SKM-1 (cell line): ENCODE measurements around the gene FNDC3B.
"Not testable (repeated sequence)": the region's sequence is repeated elsewhere in the genome, so short reads cannot be mapped to it uniquely, and the experiment has no call there.

Experiments
- DNase-seq: peaks from one replicate; lab custom pipeline; 2025; ENCODE audit not compliant: unreplicated experiment; lab: John Stamatoyannopoulos, UW

FNDC3B gene

GRCh38 chr3:172228036-172228415 lies 188.6 kb downstream of the FNDC3B start:
- no peak for DNase-seq

DNA sequence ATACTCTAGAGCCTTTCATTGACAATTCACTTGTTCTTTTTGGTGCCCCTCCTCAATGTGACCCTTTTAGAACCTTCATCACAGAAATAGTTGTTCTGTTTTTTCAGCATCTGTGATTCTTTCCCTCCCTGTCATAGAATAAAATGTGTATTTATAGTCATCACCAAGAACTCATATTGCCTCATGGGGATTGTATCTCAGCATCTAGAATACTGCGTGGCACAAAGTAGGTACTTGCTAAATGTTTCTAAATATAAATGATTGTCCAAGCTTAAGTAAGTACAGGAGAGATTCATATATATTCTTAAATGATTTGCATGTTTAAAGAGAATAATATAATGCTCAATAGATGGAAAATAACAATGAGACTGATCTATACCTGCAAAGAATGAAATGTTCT lies 190.1 kb downstream of the FNDC3B start:
- no peak for DNase-seq

GRCh38 chr3:172231318-172231901 lies 192.0 kb downstream of the FNDC3B start:
- DNase-seq, result no peak

DNA sequence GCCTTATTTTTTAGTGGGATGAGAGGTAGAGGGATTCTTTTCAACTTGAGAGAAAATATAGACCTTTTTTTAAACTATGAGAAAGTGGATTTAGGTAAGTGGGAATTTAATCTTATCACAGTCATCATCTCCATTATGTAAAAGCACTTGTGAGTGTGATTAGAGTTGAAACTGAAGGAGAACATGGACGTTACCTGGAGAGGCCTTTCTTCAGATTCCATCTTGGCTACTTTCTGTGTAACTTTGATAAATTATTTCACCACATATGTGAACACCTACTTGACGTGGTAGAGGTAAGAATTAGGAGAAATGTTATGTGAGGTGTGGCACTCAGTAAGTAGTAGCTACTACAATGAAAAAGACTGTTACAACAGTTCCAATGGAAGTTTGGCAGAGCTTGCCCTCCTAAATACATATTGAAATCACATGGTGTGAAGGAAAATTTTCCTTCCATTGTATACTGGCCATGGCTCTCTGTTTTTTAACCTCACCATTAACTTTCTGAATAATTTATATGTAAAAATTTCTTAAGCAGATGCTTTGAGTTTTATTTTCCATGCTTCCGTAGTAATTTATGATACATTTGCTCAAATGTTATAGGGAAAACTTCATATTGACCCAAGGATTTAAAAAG lies 193.3 kb downstream of the FNDC3B start:
- no peak for DNase-seq

DNA sequence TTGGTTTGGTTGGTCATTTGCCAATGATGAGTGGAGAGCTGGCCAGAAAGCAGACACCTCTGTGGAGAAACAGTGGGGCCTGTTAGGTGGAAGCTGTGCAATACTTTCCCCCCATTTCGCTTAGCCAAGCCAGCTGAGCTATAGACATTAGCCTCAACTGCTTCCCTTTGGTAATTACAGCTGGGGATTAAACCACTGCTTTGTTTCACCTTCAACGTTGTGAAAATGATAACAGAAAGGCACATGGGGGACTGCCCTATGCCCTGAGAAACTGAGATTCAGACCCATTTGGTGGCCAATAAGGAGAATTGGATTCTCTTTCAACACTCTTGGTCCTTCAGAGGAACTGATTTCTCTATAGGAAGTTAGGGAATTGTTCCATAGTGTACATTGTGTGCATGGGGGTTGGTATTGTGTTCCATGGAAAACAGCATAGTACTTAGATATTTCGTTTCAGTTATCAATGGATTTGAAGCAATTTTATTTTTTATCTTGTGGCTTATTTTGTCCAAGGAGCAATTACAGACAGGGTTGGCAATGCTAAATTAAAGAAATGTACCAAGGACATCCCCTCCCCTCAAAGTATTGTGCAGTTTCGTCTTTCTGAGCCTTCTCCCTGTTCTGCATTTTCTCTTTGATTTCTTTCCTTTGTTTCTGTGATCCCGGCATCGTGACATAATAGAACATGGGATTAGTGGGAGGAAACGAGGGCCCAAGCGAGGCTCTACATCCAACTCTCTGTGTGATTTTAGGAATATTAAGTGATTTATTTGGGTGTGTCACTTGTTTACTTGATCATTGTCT lies 194.3 kb downstream of the FNDC3B start:
- DNase-seq, result no peak

- no peak for DNase-seq
These were observed 196.3 kb downstream of the FNDC3B start for GRCh38 chr3:172235698-172236097.

- no peak for DNase-seq
These were observed 197.7 kb downstream of the FNDC3B start for GRCh38 chr3:172236771-172237742.

- no peak for DNase-seq
These were observed 198.8 kb downstream of the FNDC3B start for GRCh38 chr3:172238188-172238587.

DNA sequence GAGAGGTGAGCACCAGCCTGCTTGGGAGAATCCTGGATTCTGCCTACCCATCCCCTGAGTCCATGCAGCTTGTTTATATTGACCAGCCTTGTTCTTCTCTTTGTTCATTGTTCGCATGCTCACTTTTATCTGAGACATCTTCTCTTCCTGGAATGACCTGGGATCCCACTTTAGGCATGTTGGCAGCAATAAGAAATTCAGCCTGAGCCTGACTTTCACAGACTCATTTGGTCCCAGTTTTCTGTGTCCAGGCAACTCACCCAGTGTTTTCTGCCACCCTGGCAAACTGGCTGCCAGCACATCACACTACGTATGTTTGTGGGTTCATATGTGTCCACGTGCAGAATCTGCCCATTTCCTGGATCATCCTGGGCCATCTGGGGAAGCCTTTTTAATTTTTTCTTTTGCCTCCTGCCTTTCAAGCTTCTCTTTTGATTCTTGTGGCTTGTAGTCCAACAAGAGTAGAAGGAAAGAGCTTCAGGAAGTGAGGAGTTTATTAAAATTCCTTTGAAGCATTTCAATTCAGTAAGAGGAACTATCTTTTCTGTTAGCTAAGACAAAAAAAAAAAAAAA lies 199.9 kb downstream of the FNDC3B start:
- DNase-seq, result no peak

DNA sequence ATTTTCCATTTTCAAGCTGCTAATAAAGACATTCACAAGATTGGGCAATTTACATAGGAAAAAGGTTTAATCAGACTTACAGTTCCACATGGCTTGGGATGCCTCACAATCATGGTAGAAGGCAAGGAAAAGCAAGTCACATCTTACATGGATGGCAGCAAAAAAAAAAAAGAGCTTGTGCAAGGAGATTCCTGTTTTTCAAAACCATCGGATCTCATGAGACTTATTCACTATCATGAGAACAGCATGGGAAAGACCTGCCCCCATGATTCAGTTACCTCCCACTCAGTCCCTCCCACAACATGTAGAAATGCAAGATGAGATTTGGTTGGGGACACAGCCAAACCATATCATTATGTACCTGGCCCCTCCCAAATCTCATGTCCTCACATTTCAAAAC lies 202.0 kb downstream of the FNDC3B start:
- DNase-seq, result no peak

DNA sequence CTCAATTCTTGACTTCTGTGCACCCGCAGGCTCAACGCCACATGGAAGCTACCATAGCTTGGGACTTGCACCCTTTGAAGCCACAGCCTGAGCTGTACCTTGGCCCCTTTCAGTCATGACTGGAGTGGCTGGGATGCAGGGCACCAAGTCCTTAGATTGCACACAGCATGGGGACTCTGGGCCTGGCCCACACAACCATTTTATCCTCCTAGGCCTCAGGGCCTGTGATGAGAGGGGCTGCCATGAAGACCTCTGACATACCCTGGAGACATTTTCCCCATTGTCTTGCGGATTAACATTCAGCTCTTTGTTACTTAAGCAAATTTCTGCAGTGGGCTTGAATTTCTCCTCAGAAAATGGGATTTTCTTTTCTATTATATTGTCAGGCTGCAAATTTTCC lies 203.1 kb downstream of the FNDC3B start:
- not testable (repeated sequence) for DNase-seq

DNA sequence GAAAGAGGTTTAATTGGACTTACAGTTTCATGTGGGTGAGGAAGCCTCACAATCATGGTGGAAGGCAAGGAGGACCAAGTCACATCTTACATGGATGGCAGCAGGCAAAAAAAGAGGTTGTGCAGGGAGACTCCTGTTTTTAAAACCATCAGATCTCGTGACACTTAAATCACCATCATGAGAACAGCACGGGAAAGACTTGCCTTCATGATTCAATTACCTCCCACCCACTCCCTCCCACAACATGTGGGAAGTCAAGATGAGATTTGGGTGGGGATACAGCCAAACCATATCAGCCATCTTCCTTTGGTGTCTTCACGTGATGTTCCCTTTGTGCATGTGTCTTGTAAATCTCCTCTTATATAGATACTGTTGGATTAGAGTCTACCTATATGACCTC lies 204.0 kb downstream of the FNDC3B start:
- DNase-seq, result not testable (repeated sequence)

- DNase-seq, result no peak
These were observed 204.6 kb downstream of the FNDC3B start for GRCh38 chr3:172244011-172244410.

- DNase-seq, result no peak
These were observed 205.9 kb downstream of the FNDC3B start for GRCh38 chr3:172245241-172245640.

GRCh38 chr3:172246107-172246844 lies 206.9 kb downstream of the FNDC3B start:
- no peak for DNase-seq

- DNase-seq, result no peak
These were observed 208.3 kb downstream of the FNDC3B start for GRCh38 chr3:172247525-172248274.

- no peak for DNase-seq
These were observed 209.7 kb downstream of the FNDC3B start for GRCh38 chr3:172249039-172249438.

- DNase-seq, result no peak
These were observed 211.8 kb downstream of the FNDC3B start for GRCh38 chr3:172251211-172251610.

DNA sequence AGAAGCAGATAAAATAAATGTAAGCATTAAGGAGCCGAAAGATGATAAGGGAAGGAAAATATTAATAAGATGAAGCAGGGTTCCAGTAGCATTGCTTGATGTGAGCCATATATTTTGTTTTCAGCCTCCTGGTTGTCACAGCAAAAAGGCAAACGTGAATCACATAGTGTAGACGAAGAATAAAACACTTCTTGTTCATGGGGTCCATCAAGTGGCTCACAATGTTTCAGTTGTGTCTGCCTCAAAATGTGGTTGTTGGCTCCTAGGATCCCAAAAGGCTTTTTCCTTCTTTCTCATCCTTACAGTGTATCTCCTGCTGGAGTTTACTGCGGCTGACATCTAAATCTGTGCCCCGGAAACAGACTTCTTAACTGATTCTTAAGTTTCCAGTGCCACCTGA lies 213.8 kb downstream of the FNDC3B start:
- DNase-seq, result no peak
